Heart right ventricle (tissue), 16 donors: ENCODE results near the gene LMBR1. TPM values are rescaled to one million over a fixed set of nuclear protein-coding genes. Genes with fewer than 3 reads are reported as not detected.
A peak's percentile ranks its signal among the peaks of the same experiment; 100 is the strongest.

ENCODE experiments used
- ATAC-seq, 8 donors: fragments of 200-7000 bp; cut with Tn5 transposase; one replicate each; pipeline ENCODE4 v1.9.1; 2020; ENCODE audit warnings: mild to moderate bottlenecking in 8 of 8, moderate library complexity in 8 of 8, moderate number of reproducible peaks in 1 of 8
- DNase-seq, 2 donors: peaks; one replicate each; pipeline ENCODE4 v3.0.0-alpha.2; 2020
- H3K27ac ChIP-seq, 10 donors: fragments of 200-600 bp; sonication (generic) in 2 of 10; one replicate each; pipeline versions ENCODE4 v1.5.0 to v1.8.0; 2020 to 2022; ENCODE audit warnings: mild to moderate bottlenecking in 3 of 10
- H3K27me3 ChIP-seq, 7 donors: fragments of 200-600 bp; one replicate each; pipeline ENCODE4 v1.8.0; 2021 to 2022; ENCODE audit warnings: mild to moderate bottlenecking in 2 of 7
- H3K36me3 ChIP-seq, 9 donors: fragments of 200-600 bp; sonication (generic) in 1 of 9; one replicate each; pipeline versions ENCODE4 v1.5.0 to v1.8.0; 2020 to 2022; ENCODE audit warnings: mild to moderate bottlenecking in 2 of 9
- H3K4me1 ChIP-seq, 9 donors: fragments of 200-600 bp; sonication (generic) in 1 of 9; one replicate each; pipeline versions ENCODE4 v1.5.0 to v1.8.0; 2020 to 2022; ENCODE audit warnings: mild to moderate bottlenecking in 4 of 9
- H3K4me3 ChIP-seq, 10 donors: fragments of 200-600 bp; sonication (generic) in 2 of 10; one replicate each; pipeline versions ENCODE4 v1.5.0 to v1.8.0; 2020 to 2022; ENCODE audit warnings: mild to moderate bottlenecking in 7 of 10, moderate library complexity in 2 of 10
- H3K9me3 ChIP-seq, 11 donors: fragments of 200-600 bp in 10 of 11; sonication (generic) in 2 of 11; one replicate each; pipeline versions ENCODE4 v1.5.0 to v1.8.0; 2013 to 2022; ENCODE audit warnings: mild to moderate bottlenecking in 2 of 11, control low read depth in 1 of 11, moderate library complexity in 1 of 11
- WGBS, 2 donors: extraction: QIAGEN DNeasy Blood & Tissue Kit; methylation state at CpG; one replicate each; pipeline ENCODE4 v1.1.7; 2013; ENCODE audit warnings: inconsistent platforms in 1 of 2; 5-methylcytosine and 5-hydroxymethylcytosine counted together
- intact Hi-C, 10 donors: fragments of 100-400 bp; cut with DNase I; formaldehyde crosslinking; loops; one replicate each; pipeline versions ENCODE4 v1.11.1 to v1.14.2; 2022
- polyA plus RNA-seq, 2 donors: library from polyadenylated mRNA; stranded (reverse); fragments of 200-250 nt; gene quantifications; one replicate each; pipeline ENCODE4 v1.2.3, GENCODE V29; 2013
- total RNA-seq, 10 donors: library from RNA; stranded (reverse); fragmentation: NEBNext Ultra II Directional in 3 of 10; extraction: Animal tissue kit (Norgen Biotek cat#: 25700) in 3 of 10; gene quantifications; one replicate each; pipeline versions ENCODE4 v1.2.1 to v1.2.4, GENCODE V29; 2021 to 2023
- TF ChIP-seq, protein P1 (sequence below), 9 donors: fragments of 200-600 bp; sonication (generic) in 2 of 9; IDR thresholded peaks; one replicate each; pipeline versions ENCODE4 v1.5.0 to v1.8.0; 2021 to 2022; ENCODE audit warnings: antibody characterized with exemption in 9 of 9, mild to moderate bottlenecking in 5 of 9, moderate library complexity in 1 of 9
- donor health status: Arrhythmogenic right ventricular cardiomyopathy.
- donor health status: ischemic (EF 13 %, LVEDD 7.1; RV severe dilation, severe dysfunction).
- donor health status: healthy with polysubstance abuse.
- donor health status: DM: no; HTN: yes; CAD: no.
- donor health status: DM: no; HTN: no; CAD: no.
- donor health status: ischemic (EF 25% LVEDD 6.9; RV normal size, moderate dysfunction).
- donor health status: ischemic (EF 25% LVEDD 5.7; RV mildly dilated, moderate dysfunction).
- donor health status: healthy.
- donor health status: DM: yes; HTN: yes; CAD: no.
- donor health status: Ischemic cardiomyopathy.
- donor health status: ischemic (EF 35%, LVEDD 5.7; RV mildly dilated, moderate dysfunction).
- donor health status: nonischemic (EF 11% LVEDD 7.7; RV severe dilation, severe dysfunction).
- donor health status: DM: yes; HTN: yes; CAD: no.
- donor health status: PGD.
- donor health status: ischemic (EF 29% LVEDD 5.4; RV normal size, mild dysfunction).
- donor health status: nonischemic (EF 23%, LVEDD 6.1; RV moderate dilation, normal function).

Gene LMBR1
- total and polyA plus RNA-seq, 12 donors, result 9.0 to 45.5 (median 37.5) TPM

DNA sequence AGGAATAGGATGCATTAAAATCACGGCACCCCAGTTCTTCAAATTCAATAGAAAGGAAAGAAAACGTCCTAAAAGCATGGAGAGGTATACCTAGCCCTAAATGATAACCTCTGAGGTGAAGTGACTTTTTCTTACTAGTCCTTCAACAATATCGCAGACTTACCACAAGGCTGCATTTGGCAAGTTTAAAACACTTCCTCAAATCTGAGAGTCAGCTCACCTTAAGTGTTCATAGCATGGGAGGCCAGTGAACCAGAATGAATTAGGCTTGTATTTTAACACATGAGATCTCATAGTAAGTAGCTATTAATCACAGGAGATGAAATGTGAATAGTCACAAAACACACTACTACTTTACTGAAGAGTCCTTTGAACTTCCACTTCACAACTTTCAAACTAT, 128.2 kb downstream of the LMBR1 start:
- Histone ChIP-seq H3K27ac (no peak overlapping the region), H3K36me3 (peaks cover 0 to 33% (median 5%) of the 10 kb centered on the region in 9 donors), H3K4me3 (no peak overlapping the region), H3K9me3 (peaks cover 0 to 3% (median 0%) of the 10 kb centered on the region in 11 donors), H3K27me3 (no peaks in the 10 kb centered on the region), H3K4me1 (peaks cover 0 to 5% (median 0%) of the 10 kb centered on the region in 9 donors)
- ATAC-seq, result no peak
- DNase-seq, result no peak
- TF ChIP-seq, protein P1, sequence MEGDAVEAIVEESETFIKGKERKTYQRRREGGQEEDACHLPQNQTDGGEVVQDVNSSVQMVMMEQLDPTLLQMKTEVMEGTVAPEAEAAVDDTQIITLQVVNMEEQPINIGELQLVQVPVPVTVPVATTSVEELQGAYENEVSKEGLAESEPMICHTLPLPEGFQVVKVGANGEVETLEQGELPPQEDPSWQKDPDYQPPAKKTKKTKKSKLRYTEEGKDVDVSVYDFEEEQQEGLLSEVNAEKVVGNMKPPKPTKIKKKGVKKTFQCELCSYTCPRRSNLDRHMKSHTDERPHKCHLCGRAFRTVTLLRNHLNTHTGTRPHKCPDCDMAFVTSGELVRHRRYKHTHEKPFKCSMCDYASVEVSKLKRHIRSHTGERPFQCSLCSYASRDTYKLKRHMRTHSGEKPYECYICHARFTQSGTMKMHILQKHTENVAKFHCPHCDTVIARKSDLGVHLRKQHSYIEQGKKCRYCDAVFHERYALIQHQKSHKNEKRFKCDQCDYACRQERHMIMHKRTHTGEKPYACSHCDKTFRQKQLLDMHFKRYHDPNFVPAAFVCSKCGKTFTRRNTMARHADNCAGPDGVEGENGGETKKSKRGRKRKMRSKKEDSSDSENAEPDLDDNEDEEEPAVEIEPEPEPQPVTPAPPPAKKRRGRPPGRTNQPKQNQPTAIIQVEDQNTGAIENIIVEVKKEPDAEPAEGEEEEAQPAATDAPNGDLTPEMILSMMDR (IDR thresholded peaks at IDR 0.05), result no peak
- 95 to 96% methylated on average over 3 of the region's 3 CpGs for WGBS, 2 donors
- intact Hi-C loops, result loop anchor here in 6 of 10 donors (5.0 to 10.0 kb wide), 3 partner anchors 950 to 970 kb away; partner anchors contain the start of gene SHH (in 2 of the 6)

DNA sequence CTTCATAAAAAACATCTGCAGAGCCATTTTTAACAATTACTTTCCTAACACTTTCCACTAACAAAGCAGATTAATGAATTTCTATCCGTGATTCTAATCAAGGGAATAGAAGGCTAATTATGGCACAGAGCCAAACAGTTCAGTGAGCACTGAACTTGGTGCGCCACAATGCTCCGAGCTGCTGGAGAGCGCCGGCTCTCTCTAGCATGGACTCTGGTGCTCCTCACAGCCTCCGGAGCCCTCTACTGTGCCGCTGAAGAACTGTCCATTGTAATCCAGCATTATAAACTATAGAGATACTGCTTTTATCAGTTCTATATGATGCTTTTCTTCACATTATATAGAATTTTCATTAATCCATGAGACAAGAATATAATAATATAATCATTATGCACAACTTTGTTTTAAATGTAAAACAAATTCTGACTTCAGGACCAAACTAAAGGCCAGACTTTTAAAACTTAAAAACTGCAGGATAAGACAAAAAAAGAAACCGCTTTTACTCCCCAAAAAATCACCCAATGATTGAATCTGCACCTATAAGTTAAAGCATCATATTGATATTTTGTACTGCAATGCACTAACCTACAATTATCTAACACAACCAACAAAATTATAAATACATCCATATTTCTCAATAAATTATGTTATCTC, 128.8 kb downstream of the LMBR1 start:
- TF ChIP-seq, protein P1 (IDR thresholded peaks at IDR 0.05), result peak; percentile 33 to 81 (median 65)
- intact Hi-C loops, result loop anchor here in 5 of 10 donors (5.0 to 10.0 kb wide), 3 partner anchors 949 to 969 kb away; partner anchors contain the start of gene SHH (in 2 of the 5)
- Histone ChIP-seq H3K9me3 (peaks cover 0 to 9% (median 0%) of the 10 kb centered on the region in 11 donors), H3K27ac (no peak overlapping the region), H3K36me3 (peaks cover 0 to 35% (median 5%) of the 10 kb centered on the region in 9 donors), H3K4me3 (no peak overlapping the region), H3K27me3 (no peaks in the 10 kb centered on the region), H3K4me1 (peaks cover 0 to 5% (median 0%) of the 10 kb centered on the region in 9 donors)
- 23 to 26% methylated on average over 8 of the region's 8 CpGs for WGBS, 2 donors
- ATAC-seq (peak; percentile 86 to 97 (median 92)), DNase-seq (peak; percentile 56 to 58)

GRCh38 chr7:156759579-156760202, 133.3 kb downstream of the LMBR1 start:
- H3K4me1 ChIP-seq, result no peaks in the 10 kb centered on the region
- H3K9me3 ChIP-seq, result peaks cover 0 to 10% (median 0%) of the 10 kb centered on the region in 11 donors
- ATAC-seq (no peak), DNase-seq (no peak)
- 86 to 98% methylated on average over 7 of the region's 7 CpGs for WGBS, 2 donors
- peaks cover 0 to 57% (median 5%) of the 10 kb centered on the region in 9 donors for H3K36me3 ChIP-seq
- TF ChIP-seq, protein P1 (IDR thresholded peaks at IDR 0.05), result no peak
- H3K27ac ChIP-seq, result no peak overlapping the region
- intact Hi-C loops, result loop anchor here in 5 of 10 donors (5.0 to 10.0 kb wide), 3 partner anchors 945 to 965 kb away; partner anchors contain the start of gene SHH (in 2 of the 5)
- no peaks in the 10 kb centered on the region for H3K27me3 ChIP-seq
- no peak overlapping the region for H3K4me3 ChIP-seq

- Histone ChIP-seq H3K9me3 (peaks cover 0 to 10% (median 0%) of the 10 kb centered on the region in 11 donors), H3K4me3 (no peak overlapping the region), H3K36me3 (peaks cover 0 to 62% (median 5%) of the 10 kb centered on the region in 9 donors), H3K27ac (no peak overlapping the region), H3K4me1 (no peaks in the 10 kb centered on the region), H3K27me3 (no peaks in the 10 kb centered on the region)
- TF ChIP-seq, protein P1 (IDR thresholded peaks at IDR 0.05), result no peak
- WGBS, 2 donors, result 96 to 98% methylated on average over 2 of the region's 2 CpGs
- intact Hi-C loops, result no loop called here
- DNase-seq, result no peak
- no peak for ATAC-seq
Measured at GRCh38 chr7:156759143-156759542, 133.8 kb downstream of the LMBR1 start.
